Stimulated activated CD8-positive, alpha-beta memory T cell treated with anti-CD3 and anti-CD28 coated beads, Interleukin-7, amount 100 ng/mL, for 24 hours (primary cell): ENCODE data around the gene CCNG1.
"Not testable (repeated sequence)": the region's sequence is repeated elsewhere in the genome, so short reads cannot be mapped to it uniquely, and the experiment has no call there.

Source experiments
- DNase-seq: peaks from one replicate; pipeline ENCODE4 v3.0.0-alpha.2; 2020; ENCODE audit warnings: low read depth

CCNG1 gene

GRCh38 chr5:163444526-163444925, 7.1 kb downstream of the CCNG1 start:
- no peak for DNase-seq

- no peak for DNase-seq
Measured at GRCh38 chr5:163445345-163445744, 8.0 kb downstream of the CCNG1 start.

GRCh38 chr5:163447191-163447590, 9.8 kb downstream of the CCNG1 start:
- DNase-seq: no peak

GRCh38 chr5:163447875-163448274, 10.5 kb downstream of the CCNG1 start:
- DNase-seq: no peak

- DNase-seq: no peak
Measured at GRCh38 chr5:163448491-163448890, 11.1 kb downstream of the CCNG1 start.

- DNase-seq: no peak
Measured at GRCh38 chr5:163451489-163451888, 14.1 kb downstream of the CCNG1 start.

- DNase-seq: no peak
Measured at GRCh38 chr5:163453705-163454104, 16.3 kb downstream of the CCNG1 start.

GRCh38 chr5:163455406-163455805, 18.0 kb downstream of the CCNG1 start:
- not testable (repeated sequence) for DNase-seq

- DNase-seq: no peak
Measured at GRCh38 chr5:163456029-163456589, 18.7 kb downstream of the CCNG1 start.

- DNase-seq: no peak
Measured at GRCh38 chr5:163456840-163457239, 19.4 kb downstream of the CCNG1 start.

- no peak for DNase-seq
Measured at GRCh38 chr5:163458778-163459385, 21.5 kb downstream of the CCNG1 start.

GRCh38 chr5:163459462-163459818, 22.0 kb downstream of the CCNG1 start:
- DNase-seq: no peak

- peak; percentile 89 for DNase-seq
Measured at GRCh38 chr5:163459819-163460561, 22.6 kb downstream of the CCNG1 start, which contains the start of gene NUDCD2. TSS of gene NUDCD2 (minus strand) at chr5:163460102. CDS start at chr5:163460050, 52 bp downstream.

GRCh38 chr5:163460562-163461171, 23.3 kb downstream of the CCNG1 start, which contains the start of gene HMMR:
TSS of gene HMMR (plus strand) at chr5:163460632. CDS start at chr5:163460693, 61 bp downstream.
- DNase-seq: no peak

- DNase-seq: no peak
Measured at GRCh38 chr5:163463063-163463435, 25.7 kb downstream of the CCNG1 start.

GRCh38 chr5:163467682-163468081, 30.3 kb downstream of the CCNG1 start:
- no peak for DNase-seq

- no peak for DNase-seq
Measured at GRCh38 chr5:163473635-163474243, 36.3 kb downstream of the CCNG1 start.

- no peak for DNase-seq
Measured at GRCh38 chr5:163475411-163475810, 38.0 kb downstream of the CCNG1 start.

- no peak for DNase-seq
Measured at GRCh38 chr5:163478126-163478981, 41.0 kb downstream of the CCNG1 start.

GRCh38 chr5:163478982-163479271, 41.5 kb downstream of the CCNG1 start:
- no peak for DNase-seq

GRCh38 chr5:163489055-163489744, 51.8 kb downstream of the CCNG1 start:
- no peak for DNase-seq
